ENCODE data around the gene AVPI1. TPM values are rescaled to one million over a fixed set of nuclear protein-coding genes. Genes with fewer than 3 reads are reported as not detected.

The AVPI1 gene
- total and polyA plus RNA-seq, 4 donors: 6.6 to 22.1 (median 11.9) TPM

DNA sequence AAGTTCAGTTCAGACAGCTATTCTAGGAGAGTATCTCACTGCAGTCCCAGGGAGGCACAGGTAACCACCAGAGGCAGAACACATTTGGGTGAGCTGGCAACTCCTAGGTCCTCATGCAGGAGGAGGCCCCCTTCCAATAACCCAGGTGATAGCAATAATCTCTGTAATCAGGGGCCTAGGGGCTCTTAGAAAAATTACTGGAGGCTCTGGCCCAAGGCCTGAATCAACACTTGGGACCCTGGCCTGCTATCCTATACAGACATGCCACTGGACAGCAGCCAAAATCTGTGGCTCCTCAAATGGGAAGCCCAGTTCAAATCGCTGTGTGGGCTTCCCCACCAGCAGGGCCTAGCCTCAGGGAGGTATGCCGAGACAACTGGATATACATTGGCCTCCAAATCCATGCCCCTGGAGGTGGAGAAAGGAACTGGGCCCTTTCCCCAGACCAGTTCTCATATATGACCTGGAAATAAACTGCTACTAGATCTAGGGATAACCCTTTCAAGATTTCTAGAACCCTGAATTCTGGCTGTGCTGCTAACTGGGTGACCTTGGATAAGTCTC is 1.6 kb downstream of the AVPI1 start:
- Histone ChIP-seq H3K36me3 (ENCODE audit: control insufficient read depth in 4 of 4, insufficient read depth in 3 of 4, low read depth in 1 of 4, low read length in 3 of 4) (no peaks in the 10 kb centered on the region), H3K4me3 (ENCODE audit: low read depth in 1 of 3, low read length in 3 of 3) (peak overlapping the region; percentile 59 to 97 (median 88)), H3K9ac (ENCODE audit: low read depth in 1 of 2, low read length in 2 of 2) (peak overlapping the region; percentile 61 to 95), H3K9me3 (ENCODE audit: control insufficient read depth in 4 of 4, low read length in 3 of 4) (no peaks in the 10 kb centered on the region), H3K27ac (ENCODE audit: low read depth in 1 of 2, low read length in 2 of 2) (peak overlapping the region; percentile 94 to 97), H3K4me1 (ENCODE audit: control insufficient read depth in 4 of 4, insufficient read depth in 4 of 4, low read length in 3 of 4) (peaks cover 8 to 47% (median 31%) of the 10 kb centered on the region in 4 donors), H3K27me3 (ENCODE audit: control insufficient read depth in 4 of 4, insufficient read depth in 4 of 4, low read length in 3 of 4) (no peaks in the 10 kb centered on the region)
- WGBS: 10% methylated on average over 2 of the region's 2 CpGs
- TF ChIP-seq CTCF (IDR thresholded peaks at IDR 0.05; ENCODE audit: low read depth, low read length, missing input control): peak; percentile 31
- TF ChIP-seq MAX (IDR thresholded peaks at IDR 0.05): no peak
- TF ChIP-seq REST (IDR thresholded peaks at IDR 0.05): peak; percentile 25
- no peak for DNase-seq (ENCODE audit: low spot score)

DNA sequence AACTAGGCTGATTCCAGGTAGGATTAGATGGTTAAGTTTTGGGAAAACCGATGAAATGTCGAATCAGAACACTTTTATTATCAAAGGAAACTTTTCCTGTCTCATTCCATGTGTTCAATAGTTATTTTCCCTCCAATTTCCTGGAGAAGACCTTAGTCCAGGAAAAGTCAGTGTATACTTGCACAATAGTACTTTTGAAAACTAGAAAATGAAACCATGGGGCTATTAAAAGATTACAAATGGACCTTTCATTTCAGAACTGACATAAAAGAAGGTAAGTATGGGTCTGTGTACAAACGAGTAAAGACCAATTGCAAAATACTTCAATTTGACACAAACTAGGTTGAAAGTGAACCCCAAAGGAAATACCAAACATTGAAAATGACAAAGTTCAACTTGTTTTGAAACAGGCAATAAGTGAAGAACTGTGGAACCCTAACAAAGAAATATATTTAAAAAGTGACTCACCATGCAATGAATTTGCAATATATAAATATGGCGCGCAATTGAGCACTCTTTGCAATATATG is 2.1 kb downstream of the AVPI1 start:
- H3K9me3 ChIP-seq (ENCODE audit: control insufficient read depth in 4 of 4, low read length in 3 of 4): no peaks in the 10 kb centered on the region
- H3K4me3 ChIP-seq (ENCODE audit: low read depth in 1 of 3, low read length in 3 of 3): peak overlapping the region; percentile 59 to 97 (median 88)
- peak overlapping the region; percentile 94 to 97 for H3K27ac ChIP-seq (ENCODE audit: low read depth in 1 of 2, low read length in 2 of 2)
- peak overlapping the region; percentile 61 to 95 for H3K9ac ChIP-seq (ENCODE audit: low read depth in 1 of 2, low read length in 2 of 2)
- no peaks in the 10 kb centered on the region for H3K27me3 ChIP-seq (ENCODE audit: control insufficient read depth in 4 of 4, insufficient read depth in 4 of 4, low read length in 3 of 4)
- WGBS: 21% methylated on average over 5 of the region's 5 CpGs
- peaks cover 8 to 47% (median 31%) of the 10 kb centered on the region in 4 donors for H3K4me1 ChIP-seq (ENCODE audit: control insufficient read depth in 4 of 4, insufficient read depth in 4 of 4, low read length in 3 of 4)
- DNase-seq (ENCODE audit: low spot score): no peak
- H3K36me3 ChIP-seq (ENCODE audit: control insufficient read depth in 4 of 4, insufficient read depth in 3 of 4, low read depth in 1 of 4, low read length in 3 of 4): peaks cover 0 to 2% (median 0%) of the 10 kb centered on the region in 4 donors
- TF ChIP-seq ZBTB33 (IDR thresholded peaks at IDR 0.05) (peak; percentile 40), NR2F2 (IDR thresholded peaks at IDR 0.05) (no peak), TAF1 (conservative IDR thresholded peaks at IDR 0.05) (peak; percentile 21), RXRA (IDR thresholded peaks at IDR 0.05) (peak; percentile 41 to 77), FOXA1 (IDR thresholded peaks at IDR 0.05) (peak; percentile 57), JUND (IDR thresholded peaks at IDR 0.05) (peak; percentile 52 to 76), EGR1 (IDR thresholded peaks at IDR 0.05; ENCODE audit: low read depth in 2 of 2) (peak in 1 of 2 donors; percentile 83), GABPA (IDR thresholded peaks at IDR 0.05 in 1 of 2, conservative IDR thresholded peaks at IDR 0.05 in 1 of 2) (peak in 1 of 2 donors; percentile 34), CTCF (IDR thresholded peaks at IDR 0.05; ENCODE audit: low read depth, low read length, missing input control) (no peak), YY1 (IDR thresholded peaks at IDR 0.05) (peak; percentile 65), HNF4G (IDR thresholded peaks at IDR 0.05) (peak; percentile 40), FOXA2 (IDR thresholded peaks at IDR 0.05) (peak; percentile 58), REST (IDR thresholded peaks at IDR 0.05) (peak; percentile 75), SP1 (IDR thresholded peaks at IDR 0.05) (peak; percentile 87), RAD21 (IDR thresholded peaks at IDR 0.05) (peak; percentile 8 to 20)
- TF ChIP-seq, protein P1, sequence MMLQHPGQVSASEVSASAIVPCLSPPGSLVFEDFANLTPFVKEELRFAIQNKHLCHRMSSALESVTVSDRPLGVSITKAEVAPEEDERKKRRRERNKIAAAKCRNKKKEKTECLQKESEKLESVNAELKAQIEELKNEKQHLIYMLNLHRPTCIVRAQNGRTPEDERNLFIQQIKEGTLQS (IDR thresholded peaks at IDR 0.05): peak; percentile 65

Data from liver (tissue), 9 donors.